ENCODE measurements around the gene CEP68. TPM values are rescaled to one million over a fixed set of nuclear protein-coding genes. Genes with fewer than 3 reads are reported as not detected.

CEP68 gene
- total RNA-seq, 4 donors from 2014 or later, result 19.8 to 34.1 (median 27.5) TPM

DNA sequence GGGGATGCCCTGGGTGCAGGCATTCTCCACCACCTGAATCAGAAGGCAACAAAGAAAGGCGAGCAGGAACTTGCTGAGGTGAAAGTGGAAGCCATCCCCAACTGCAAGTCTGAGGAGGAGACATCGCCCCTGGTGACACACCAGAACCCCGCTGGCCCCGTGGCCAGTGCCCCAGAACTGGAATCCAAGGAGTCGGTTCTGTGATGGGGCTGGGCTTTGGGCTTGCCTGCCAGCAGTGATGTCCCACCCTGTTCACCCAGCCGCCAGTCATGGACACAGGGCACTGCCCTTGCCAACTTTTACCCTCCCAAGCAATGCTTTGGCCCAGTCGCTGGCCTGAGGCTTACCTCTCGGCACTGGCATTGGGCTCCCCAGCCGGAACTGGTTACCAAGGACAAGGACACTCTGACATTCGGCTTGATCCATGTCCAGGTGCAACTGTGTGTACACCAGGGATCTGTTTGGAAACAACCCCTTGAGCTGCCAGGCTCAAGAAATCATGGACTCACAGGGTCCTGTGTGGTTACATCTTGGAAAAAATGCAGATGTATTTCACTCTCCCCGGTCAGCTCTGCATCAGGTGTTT, 35.2 kb upstream of the CEP68 start:
- TF ChIP-seq, protein P1, sequence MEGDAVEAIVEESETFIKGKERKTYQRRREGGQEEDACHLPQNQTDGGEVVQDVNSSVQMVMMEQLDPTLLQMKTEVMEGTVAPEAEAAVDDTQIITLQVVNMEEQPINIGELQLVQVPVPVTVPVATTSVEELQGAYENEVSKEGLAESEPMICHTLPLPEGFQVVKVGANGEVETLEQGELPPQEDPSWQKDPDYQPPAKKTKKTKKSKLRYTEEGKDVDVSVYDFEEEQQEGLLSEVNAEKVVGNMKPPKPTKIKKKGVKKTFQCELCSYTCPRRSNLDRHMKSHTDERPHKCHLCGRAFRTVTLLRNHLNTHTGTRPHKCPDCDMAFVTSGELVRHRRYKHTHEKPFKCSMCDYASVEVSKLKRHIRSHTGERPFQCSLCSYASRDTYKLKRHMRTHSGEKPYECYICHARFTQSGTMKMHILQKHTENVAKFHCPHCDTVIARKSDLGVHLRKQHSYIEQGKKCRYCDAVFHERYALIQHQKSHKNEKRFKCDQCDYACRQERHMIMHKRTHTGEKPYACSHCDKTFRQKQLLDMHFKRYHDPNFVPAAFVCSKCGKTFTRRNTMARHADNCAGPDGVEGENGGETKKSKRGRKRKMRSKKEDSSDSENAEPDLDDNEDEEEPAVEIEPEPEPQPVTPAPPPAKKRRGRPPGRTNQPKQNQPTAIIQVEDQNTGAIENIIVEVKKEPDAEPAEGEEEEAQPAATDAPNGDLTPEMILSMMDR (IDR thresholded peaks at IDR 0.05), result no peak
- TF ChIP-seq POLR2A (IDR thresholded peaks at IDR 0.05), result no peak
- Histone ChIP-seq H3K27ac (no peak overlapping the region), H3K4me1 (no peaks in the 10 kb centered on the region), H3K4me3 (replicated peaks in 1 of 3) (no peak overlapping the region), H3K9me3 (no peaks in the 10 kb centered on the region), H3K36me3 (no peaks in the 10 kb centered on the region), H3K27me3 (no peaks in the 10 kb centered on the region)
- 93 to 100% methylated on average over 5 to 11 of the region's 11 CpGs for WGBS, 2 donors
- intact Hi-C loops (cut with DNase I), result no loop called here
- no peak for DNase-seq

DNA sequence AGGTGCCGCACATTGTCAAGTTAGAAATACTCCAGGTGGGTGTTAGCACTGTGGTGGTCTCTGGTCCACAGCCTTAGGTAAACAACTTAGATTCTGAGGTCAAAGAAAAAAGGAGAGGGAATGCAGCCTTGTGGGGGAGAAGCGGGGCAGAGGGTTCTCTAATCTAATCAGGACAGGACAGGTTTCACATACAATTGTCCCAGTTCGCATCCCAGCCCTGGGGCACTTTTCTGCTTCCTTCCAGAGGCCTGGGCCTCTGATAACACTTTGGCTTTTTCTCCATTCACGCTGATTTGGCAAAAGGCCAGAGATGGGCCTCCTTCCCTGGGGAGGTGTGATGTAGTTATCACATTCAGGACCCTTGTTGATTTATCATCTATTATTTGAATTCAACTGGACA, 34.5 kb upstream of the CEP68 start:
- no peaks in the 10 kb centered on the region for H3K36me3 ChIP-seq
- DNase-seq, result no peak
- no peak overlapping the region for H3K27ac ChIP-seq
- WGBS, 2 donors, result 78 to 80% methylated on average over 4 of the region's 4 CpGs
- no peaks in the 10 kb centered on the region for H3K9me3 ChIP-seq
- no peak overlapping the region for H3K4me3 ChIP-seq (replicated peaks in 1 of 3)
- TF ChIP-seq POLR2A (IDR thresholded peaks at IDR 0.05), result no peak
- TF ChIP-seq, protein P1 (IDR thresholded peaks at IDR 0.05), result no peak
- H3K4me1 ChIP-seq, result no peaks in the 10 kb centered on the region
- intact Hi-C loops (cut with DNase I), result no loop called here
- no peaks in the 10 kb centered on the region for H3K27me3 ChIP-seq

GRCh38 chr2:65022189-65022588, 34.0 kb upstream of the CEP68 start:
- Histone ChIP-seq H3K4me3 (replicated peaks in 1 of 3) (no peak overlapping the region), H3K27ac (no peak overlapping the region), H3K9me3 (no peaks in the 10 kb centered on the region), H3K27me3 (no peaks in the 10 kb centered on the region), H3K36me3 (no peaks in the 10 kb centered on the region), H3K4me1 (no peaks in the 10 kb centered on the region)
- TF ChIP-seq POLR2A (IDR thresholded peaks at IDR 0.05), result no peak
- TF ChIP-seq, protein P1 (IDR thresholded peaks at IDR 0.05), result no peak
- DNase-seq, result no peak
- 94 to 95% methylated on average over 6 of the region's 6 CpGs for WGBS, 2 donors
- intact Hi-C loops (cut with DNase I), result no loop called here

DNA sequence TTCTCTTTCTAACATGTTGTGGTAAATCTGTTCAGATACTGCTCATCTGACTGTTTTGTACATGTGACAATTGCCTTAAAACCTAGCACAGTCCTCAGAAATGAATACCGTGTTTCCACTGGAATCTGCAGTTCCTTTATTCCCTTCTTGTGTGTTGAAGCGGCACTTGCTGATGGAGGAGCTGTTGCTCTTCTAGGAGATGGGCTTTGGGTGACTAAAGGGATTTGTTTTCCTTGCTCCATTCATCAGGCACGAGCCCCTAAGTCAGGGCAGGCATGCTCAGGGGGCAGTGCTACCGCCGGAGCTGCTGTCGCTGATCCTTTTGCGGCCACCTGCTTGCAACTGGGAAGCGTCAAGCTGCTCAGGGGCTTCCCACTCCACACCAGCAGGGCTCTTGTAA, 32.5 kb upstream of the CEP68 start:
- Histone ChIP-seq H3K36me3 (no peaks in the 10 kb centered on the region), H3K27ac (no peak overlapping the region), H3K9me3 (no peaks in the 10 kb centered on the region), H3K4me1 (no peaks in the 10 kb centered on the region), H3K4me3 (replicated peaks in 1 of 3) (no peak overlapping the region), H3K27me3 (no peaks in the 10 kb centered on the region)
- DNase-seq, result no peak
- TF ChIP-seq, protein P1 (IDR thresholded peaks at IDR 0.05), result no peak
- no peak for TF ChIP-seq POLR2A (IDR thresholded peaks at IDR 0.05)
- intact Hi-C loops (cut with DNase I), result no loop called here
- 84 to 90% methylated on average over 7 of the region's 8 CpGs for WGBS, 2 donors

GRCh38 chr2:65024149-65024829, 31.9 kb upstream of the CEP68 start:
- 77 to 87% methylated on average over 6 to 7 of the region's 7 CpGs for WGBS, 2 donors
- no peak for TF ChIP-seq POLR2A (IDR thresholded peaks at IDR 0.05)
- TF ChIP-seq, protein P1 (IDR thresholded peaks at IDR 0.05), result no peak

More at GRCh38 chr2:65024149-65024829, 31.9 kb upstream of the CEP68 start:
- no peaks in the 10 kb centered on the region for H3K9me3 ChIP-seq
- no peaks in the 10 kb centered on the region for H3K4me1 ChIP-seq
- H3K36me3 ChIP-seq, result no peaks in the 10 kb centered on the region
- no peak for DNase-seq
- intact Hi-C loops (cut with DNase I), result no loop called here
- H3K27ac ChIP-seq, result no peak overlapping the region
- no peak overlapping the region for H3K4me3 ChIP-seq (replicated peaks in 1 of 3)
- H3K27me3 ChIP-seq, result no peaks in the 10 kb centered on the region
